GM10847 (cell line): ENCODE data around the gene CPNE2.

ENCODE experiments used
- POLR2A ChIP-seq: IDR thresholded peaks from 2 replicates; pipeline ENCODE4 v1.6.1; 2011; ENCODE audit not compliant: insufficient read length; ENCODE audit errors: extremely low read depth

Gene CPNE2

DNA sequence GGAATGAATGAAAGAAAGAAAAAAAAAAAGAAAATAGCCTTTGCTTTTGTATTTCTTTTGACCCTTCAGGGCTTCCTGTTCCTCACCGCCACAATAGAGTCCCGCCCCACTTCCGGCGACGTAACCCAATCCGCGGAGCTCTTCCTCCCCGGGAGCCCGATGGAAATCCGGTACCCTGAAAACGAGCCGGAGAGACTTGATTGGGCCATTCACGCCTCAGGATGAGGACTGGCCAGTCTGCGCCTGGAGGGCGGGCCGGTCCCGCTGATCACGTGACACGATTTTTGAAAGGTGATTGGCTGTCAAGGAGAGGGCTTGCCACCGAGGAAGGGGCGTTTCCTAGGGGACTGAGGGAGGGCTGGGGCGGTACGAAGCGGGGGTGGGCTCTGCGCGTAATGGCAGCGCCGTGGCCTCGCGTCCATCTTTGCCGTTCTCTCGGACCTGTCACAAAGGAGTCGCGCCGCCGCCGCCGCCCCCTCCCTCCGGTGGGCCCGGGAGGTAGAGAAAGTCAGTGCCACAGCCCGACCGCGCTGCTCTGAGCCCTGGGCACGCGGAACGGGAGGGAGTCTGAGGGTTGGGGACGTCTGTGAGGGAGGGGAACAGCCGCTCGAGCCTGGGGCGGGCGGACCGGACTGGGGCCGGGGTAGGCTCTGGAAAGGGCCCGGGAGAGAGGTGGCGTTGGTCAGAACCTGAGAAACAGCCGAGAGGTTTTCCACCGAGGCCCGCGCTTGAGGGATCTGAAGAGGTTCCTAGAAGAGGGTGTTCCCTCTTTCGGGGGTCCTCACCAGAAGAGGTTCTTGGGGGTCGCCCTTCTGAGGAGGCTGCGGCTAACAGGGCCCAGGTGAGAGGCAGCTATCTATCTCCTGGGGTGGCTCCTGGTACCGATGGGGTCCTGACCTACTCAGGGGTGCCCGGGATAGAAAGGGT lies 93.8 kb downstream of the CPNE2 start, which contains the start of the genes PSME3IP1 and RSPRY1:
Gene PSME3IP1 (minus strand): TSS at position 95 of the 927 bp plus-strand sequence. CDS start 12,185 bp downstream, outside the sequence.
Gene RSPRY1 (plus strand): TSS at position 385 of the 927 bp plus-strand sequence. CDS start 18,330 bp downstream, outside the sequence.
- TF ChIP-seq POLR2A, result peak; percentile 82

DNA sequence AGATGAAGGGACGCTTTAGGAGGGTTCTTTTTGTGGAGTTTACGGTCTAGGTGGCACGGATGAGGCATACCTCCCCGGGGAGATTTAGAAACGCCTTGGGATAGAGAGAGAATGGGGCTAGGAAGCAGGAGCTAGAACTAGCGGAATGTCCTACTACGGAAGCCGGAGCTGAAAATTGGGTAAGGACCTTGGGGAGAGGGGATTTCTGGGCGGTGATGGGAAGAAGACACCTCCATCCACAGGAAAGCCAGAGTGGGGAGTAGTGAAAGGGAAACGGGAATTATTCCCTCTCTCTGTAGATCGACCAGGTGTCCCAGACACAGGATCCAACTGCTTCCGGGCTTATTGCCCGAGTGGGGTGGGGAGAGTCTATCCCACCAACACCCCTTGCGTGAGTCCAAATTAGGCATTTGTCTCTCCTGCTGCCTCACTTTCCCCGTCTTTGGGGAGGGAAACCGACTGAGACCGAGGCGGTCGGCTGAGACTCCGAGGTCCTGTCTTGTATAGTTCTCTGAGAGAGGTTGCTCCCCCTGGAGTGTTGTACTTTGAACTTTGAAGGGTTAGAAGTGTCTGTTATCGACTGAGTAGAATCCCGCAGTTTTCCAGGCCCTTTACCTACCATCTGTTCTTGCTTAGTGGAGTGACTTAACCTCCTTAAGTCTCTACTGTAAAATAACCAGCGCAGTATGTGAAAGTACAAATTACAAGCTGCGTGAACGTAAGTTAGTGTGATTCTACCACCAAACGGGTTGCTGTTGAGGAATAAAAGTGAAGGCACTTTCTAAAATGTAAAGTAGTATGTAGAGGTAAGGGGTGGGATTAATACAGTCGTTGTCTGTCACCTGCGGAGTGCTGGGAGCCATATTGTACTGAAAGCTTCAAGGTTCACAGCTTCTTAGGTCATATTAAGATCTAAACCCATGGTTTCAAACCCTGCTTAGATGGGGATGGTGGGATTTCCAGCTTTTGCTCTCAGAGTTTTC lies 94.8 kb downstream of the CPNE2 start:
- TF ChIP-seq POLR2A, result no peak

- no peak for TF ChIP-seq POLR2A
Measured at GRCh38 chr16:57188711-57189002, 96.3 kb downstream of the CPNE2 start.

- no peak for TF ChIP-seq POLR2A
Measured at GRCh38 chr16:57190136-57190535, 97.8 kb downstream of the CPNE2 start.

DNA sequence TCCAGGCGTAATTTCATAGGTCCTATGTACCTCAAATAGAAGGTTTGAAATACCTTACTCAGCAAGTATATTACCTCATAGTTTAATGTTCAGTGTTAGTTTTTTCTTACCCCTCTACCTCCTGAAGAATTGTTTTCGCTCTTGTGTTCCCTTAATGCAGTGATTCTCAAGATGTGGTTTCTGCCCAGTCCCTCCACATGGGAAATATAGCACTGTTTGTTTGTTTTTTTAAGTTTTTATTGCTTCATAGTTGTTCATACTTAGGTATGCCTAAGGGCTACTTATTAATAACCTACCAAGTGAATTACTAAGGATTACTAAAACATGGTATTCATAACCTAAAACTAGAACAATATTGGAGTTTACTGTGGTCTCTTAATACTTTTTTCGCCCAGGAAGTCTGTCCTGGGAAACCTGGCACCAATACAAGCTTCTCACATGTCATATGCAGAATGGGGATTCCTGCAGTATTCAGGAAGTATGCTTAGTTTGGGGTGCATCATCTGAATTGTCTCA lies 98.7 kb downstream of the CPNE2 start:
- TF ChIP-seq POLR2A, result no peak

GRCh38 chr16:57192146-57192545 lies 99.8 kb downstream of the CPNE2 start:
- TF ChIP-seq POLR2A, result no peak

DNA sequence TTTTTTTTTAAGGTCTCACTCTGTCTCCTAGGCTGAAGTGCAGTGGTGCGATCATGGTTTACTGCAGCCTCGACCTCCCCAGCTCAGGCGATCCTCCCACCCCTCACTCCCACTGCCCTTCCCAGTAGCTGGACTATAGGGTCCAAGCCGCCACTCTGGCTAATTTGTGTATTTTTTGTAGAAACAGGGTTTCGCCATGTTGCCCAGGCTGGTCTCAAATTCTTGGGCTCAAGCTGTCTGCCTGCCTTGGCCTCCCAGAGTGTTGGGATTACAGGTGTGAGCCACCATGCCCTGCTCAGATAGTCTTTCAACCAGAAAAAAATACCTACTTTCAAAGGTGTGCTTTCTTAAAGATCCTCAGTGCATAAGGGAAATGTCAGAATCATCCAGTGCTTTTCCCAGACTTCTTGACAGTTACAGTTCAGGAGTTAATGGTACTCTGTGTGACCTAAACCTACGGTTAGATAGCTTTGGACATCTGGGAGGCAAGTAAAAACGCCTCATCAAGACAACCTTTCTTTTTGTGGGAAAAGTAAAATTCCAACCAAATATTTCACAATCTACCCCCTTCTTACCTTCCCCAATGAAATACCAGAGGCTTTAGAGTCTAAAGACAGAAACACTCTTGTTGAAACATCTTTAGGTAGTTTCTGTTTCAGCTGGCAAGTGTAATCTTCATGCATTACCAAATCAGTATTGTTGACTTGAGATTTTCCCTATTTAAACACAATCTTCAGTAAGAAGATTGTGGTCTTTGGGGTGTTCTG lies 100.5 kb downstream of the CPNE2 start:
- no peak for TF ChIP-seq POLR2A

DNA sequence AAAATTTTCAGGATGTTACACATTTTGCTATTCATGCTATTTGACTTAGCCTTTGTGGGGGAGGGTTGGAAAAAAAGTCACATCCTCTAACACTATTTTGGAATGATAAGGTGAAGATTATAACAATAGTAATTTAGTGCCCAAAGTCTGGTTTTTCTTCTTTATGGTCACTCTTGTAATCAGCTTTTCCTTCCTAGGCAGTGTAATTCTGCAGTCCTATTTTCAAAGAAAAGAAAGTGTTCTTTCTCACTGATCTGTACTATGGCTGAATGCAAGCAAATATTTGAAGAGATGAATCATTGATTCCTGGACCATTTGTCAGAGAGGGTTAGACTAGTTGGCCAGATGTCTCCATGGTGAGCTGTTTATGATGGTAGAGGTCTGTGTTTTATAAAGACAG lies 102.1 kb downstream of the CPNE2 start:
- no peak for TF ChIP-seq POLR2A

- TF ChIP-seq POLR2A, result no peak
Measured at GRCh38 chr16:57196286-57196685, 103.9 kb downstream of the CPNE2 start.

DNA sequence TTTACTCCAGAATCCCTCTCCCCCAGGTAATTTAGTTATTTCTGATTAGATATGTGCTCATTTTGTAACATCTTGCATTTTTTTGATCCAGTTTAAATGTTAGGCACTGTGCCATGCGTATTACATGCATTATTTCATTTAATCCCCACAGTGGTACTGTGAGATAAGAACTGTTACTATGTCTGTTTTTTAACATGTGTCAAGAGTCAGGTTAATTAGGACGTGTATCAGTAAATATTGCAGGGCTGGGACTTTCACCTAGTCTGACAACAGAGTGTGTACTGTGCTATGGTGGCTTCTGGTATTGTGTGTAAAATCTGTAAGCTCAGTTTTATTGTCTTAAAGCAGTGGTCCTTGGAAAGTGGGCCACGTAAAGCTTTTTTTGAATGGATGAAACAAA lies 104.4 kb downstream of the CPNE2 start:
- no peak for TF ChIP-seq POLR2A
